Astrocyte (in vitro differentiated cells and primary cell): Measurements from ENCODE around the gene GRAMD4.

Experiments
- EZH2 ChIP-seq: IDR thresholded peaks from 2 replicates; pipeline ENCODE4 v1.6.1; 2012; ENCODE audit warnings: mild to moderate bottlenecking, low read length, inconsistent platforms; ENCODE audit not compliant: insufficient read depth
- TF ChIP-seq, protein P1 (sequence below): IDR thresholded peaks from 2 replicates; pipeline ENCODE4 v1.5.1; 2011; ENCODE audit warnings: low read depth, mild to moderate bottlenecking, inconsistent platforms, low read length, moderate library complexity; ENCODE audit not compliant: insufficient read depth

DNA sequence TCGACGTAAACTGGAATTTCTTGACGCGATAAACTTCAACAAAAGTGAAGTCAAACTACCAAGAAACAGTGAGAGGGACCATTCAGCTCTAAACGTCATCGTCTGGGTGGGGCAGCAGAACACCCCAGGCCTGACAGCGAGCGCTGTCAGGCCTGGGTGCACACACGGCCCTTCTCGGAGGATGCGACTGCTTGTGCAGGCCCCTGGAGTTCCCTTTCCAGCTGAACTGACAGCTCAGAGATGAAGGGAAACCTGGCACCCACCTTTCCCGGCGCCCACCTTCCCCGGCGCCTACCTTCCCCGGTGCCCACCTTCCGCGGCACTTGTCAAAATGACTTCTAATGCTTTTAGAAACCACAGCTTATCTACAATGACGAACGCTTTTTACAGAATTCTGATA is 70.0 kb downstream of the GRAMD4 start:
- TF ChIP-seq, protein P1, sequence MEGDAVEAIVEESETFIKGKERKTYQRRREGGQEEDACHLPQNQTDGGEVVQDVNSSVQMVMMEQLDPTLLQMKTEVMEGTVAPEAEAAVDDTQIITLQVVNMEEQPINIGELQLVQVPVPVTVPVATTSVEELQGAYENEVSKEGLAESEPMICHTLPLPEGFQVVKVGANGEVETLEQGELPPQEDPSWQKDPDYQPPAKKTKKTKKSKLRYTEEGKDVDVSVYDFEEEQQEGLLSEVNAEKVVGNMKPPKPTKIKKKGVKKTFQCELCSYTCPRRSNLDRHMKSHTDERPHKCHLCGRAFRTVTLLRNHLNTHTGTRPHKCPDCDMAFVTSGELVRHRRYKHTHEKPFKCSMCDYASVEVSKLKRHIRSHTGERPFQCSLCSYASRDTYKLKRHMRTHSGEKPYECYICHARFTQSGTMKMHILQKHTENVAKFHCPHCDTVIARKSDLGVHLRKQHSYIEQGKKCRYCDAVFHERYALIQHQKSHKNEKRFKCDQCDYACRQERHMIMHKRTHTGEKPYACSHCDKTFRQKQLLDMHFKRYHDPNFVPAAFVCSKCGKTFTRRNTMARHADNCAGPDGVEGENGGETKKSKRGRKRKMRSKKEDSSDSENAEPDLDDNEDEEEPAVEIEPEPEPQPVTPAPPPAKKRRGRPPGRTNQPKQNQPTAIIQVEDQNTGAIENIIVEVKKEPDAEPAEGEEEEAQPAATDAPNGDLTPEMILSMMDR = no peak
- no peak for TF ChIP-seq EZH2
